HG02884 (cell line): ENCODE results near the gene DNA2.
"Not testable (repeated sequence)": the region's sequence is repeated elsewhere in the genome, so short reads cannot be mapped to it uniquely, and the experiment has no call there.

Experiments used
- ATAC-seq: cut with Tn5 transposase; IDR thresholded peaks from one replicate; pipeline ENCODE4 v1.9.1; 2021; ENCODE audit warnings: mild to moderate bottlenecking, moderate library complexity; ENCODE audit not compliant: unreplicated experiment

Gene DNA2, protein sequence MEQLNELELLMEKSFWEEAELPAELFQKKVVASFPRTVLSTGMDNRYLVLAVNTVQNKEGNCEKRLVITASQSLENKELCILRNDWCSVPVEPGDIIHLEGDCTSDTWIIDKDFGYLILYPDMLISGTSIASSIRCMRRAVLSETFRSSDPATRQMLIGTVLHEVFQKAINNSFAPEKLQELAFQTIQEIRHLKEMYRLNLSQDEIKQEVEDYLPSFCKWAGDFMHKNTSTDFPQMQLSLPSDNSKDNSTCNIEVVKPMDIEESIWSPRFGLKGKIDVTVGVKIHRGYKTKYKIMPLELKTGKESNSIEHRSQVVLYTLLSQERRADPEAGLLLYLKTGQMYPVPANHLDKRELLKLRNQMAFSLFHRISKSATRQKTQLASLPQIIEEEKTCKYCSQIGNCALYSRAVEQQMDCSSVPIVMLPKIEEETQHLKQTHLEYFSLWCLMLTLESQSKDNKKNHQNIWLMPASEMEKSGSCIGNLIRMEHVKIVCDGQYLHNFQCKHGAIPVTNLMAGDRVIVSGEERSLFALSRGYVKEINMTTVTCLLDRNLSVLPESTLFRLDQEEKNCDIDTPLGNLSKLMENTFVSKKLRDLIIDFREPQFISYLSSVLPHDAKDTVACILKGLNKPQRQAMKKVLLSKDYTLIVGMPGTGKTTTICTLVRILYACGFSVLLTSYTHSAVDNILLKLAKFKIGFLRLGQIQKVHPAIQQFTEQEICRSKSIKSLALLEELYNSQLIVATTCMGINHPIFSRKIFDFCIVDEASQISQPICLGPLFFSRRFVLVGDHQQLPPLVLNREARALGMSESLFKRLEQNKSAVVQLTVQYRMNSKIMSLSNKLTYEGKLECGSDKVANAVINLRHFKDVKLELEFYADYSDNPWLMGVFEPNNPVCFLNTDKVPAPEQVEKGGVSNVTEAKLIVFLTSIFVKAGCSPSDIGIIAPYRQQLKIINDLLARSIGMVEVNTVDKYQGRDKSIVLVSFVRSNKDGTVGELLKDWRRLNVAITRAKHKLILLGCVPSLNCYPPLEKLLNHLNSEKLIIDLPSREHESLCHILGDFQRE

DNA sequence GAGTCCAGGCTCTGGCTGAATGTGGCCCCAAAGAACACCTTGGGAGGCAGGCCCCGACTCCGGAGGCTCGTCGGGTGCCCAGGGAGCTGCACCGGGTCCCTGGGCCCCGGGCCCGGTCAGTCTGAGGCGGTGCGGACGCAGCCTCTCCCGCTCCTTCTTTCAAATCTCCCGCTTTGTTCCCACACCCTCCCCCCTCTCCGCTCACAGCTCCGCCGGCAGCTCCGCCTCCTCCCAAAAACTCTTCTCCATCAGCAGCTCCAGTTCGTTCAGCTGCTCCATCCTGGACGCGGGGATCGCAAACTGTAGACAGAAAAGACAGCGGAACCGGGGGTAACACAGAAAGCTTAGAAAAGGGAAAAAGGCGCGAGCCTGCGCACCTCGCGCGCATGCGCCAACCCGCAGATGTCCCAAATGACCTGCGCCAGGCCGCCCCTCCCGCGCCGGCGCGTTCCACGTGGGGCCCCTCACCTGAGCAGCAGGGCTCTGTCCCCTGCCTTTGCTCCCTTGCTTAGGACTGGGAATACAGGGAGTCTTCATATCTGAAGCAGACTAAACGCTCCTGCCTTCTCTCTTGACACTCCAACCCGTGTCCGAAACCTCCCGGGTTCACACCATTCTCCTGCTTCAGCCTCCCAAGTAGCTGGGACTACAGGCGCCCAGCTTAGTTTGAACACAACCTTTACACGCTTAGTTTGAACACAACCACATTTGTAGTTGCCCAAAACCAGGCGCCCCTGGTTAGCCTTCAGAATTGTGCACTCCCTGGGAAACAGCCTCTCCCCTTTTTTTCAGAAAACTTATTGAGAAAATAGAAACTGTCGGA is at the start of gene DNA2:
TSS of gene DNA2 (minus strand) at position 388 of the 823 bp plus-strand sequence. CDS start at position 279, 109 bp downstream.
- peak; percentile 88 for ATAC-seq

DNA sequence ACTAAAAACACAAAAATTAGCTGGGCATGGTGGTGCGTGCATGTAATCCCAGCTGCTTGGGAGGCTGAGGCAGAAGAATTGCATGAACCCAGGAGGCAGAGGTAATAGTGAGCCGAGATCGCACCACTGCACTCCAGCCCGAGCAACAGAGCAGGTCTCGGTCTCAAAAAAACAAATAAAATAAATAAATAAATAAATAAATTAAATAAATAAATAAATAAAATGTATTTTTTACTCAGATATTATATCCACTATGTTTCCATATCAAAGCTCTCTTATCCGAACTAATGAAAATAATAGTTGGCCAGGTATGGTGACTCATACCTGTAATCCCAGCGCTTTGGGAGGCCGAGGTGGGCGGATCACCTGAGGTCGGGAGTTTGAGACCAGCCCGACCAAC is 46.8 kb upstream of the DNA2 start:
- not testable (repeated sequence) for ATAC-seq

DNA sequence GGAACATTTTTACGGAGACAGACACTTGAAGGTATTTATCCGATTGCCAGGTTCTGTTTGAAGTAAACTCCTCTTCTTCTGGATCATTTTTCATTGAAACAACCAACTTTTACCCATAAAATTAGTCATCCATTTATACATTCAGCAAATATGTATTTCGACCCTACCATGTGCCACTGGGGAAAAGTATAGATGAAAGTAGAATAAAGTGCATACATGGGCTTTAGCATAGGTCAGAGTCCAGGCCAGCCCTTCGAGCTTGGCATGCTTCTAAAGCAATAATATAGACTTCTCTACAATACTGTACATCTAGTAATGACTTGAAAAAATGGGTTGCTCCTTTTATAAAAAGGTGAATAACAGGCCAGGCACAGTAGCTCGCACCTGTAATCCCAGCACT is 45.4 kb upstream of the DNA2 start:
- ATAC-seq, result no peak

DNA sequence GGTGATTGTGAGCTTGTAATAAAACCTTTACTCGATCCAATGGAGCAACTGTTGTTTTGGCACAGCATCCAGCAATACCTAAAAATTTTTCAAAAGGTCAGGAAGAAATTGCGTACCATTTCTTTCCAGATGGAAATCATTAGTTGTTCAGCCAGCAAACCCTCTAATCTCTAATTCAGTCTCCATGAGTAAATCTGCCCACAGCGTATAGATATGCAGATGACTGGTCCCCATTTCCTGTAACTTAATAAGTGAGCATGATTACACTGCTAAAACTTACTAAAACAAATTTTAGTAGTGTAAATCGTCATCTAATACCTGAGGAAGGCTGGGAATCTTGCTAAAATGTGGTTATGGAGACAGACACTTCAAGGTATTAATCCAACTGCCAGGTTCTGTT is 45.0 kb upstream of the DNA2 start:
- ATAC-seq, result no peak

DNA sequence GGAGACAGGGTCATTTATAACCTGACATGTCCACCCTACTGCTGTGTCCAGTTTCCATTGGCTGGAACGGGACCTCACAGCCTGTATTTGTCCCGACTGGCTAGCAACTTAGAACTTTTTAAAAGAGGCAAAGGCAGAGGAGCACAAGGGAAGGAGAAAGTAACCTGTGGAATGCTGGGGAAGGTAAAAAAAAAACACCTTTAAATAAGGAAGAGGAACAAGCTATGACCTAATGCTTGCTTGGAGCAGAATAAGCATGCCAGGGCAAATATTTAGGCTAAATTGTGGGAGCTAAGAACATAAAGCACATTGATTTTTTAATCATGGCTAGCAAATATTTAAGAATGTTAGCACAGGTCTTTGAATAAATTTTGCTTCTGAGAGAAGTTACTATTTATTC is 44.4 kb upstream of the DNA2 start:
- not testable (repeated sequence) for ATAC-seq

DNA sequence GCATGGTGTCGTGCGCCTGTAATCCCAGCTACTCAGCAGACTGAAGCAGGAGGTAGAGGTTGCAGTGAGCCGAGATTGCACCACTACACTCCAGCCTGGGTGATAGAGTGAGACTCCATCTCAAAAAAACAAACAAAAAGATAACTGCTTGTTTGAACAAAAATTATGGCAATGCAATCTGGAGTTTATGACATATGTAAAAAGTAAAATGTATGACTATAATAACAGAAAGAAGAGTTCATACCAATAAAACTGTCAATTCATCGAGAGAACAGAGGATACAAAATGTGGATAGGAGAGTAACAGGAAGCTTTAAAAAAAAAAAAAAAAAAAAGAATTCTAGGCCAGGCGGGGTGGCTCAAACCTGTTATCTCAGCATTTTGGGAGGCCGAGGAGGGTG is 36.3 kb upstream of the DNA2 start:
- ATAC-seq, result no peak

DNA sequence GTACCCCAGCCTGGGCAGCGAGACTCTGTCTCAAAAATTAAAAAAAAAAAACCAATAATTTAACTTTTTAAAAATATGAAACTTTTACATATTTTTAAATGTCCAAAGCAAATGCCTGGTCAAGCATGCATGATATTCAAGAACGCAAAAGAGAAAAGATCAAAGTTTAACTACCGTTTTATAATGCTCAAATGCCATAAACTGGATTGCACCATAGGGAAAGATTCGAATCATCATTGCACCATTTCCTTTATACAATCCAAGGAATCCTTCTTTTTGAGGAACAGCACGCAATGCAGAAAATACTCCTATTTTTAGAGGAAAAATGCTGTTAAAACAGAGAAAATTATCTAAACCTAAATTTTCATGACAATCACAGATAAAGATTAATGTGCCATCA is 34.6 kb upstream of the DNA2 start:
- ATAC-seq, result no peak

DNA sequence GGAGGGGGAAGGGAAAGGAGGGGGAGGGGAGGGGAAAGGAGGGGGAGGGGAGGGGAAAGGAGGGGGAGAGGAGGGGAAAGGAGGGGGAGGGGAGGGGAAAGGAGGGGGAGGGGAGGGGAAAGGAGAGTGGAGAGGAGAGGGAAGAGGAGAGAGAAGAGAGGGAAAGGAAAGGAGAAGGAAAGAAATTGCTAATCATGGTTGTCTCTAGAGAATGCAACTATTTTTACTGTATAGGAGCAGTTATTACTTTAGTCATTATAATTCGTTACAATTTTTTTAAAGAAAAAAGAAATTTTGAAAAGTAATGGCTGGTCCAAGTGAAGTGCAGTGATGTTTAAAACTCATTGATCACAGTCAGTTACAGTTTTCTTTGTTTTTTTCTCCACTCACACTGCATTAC is 31.1 kb upstream of the DNA2 start:
- ATAC-seq, result no peak

DNA sequence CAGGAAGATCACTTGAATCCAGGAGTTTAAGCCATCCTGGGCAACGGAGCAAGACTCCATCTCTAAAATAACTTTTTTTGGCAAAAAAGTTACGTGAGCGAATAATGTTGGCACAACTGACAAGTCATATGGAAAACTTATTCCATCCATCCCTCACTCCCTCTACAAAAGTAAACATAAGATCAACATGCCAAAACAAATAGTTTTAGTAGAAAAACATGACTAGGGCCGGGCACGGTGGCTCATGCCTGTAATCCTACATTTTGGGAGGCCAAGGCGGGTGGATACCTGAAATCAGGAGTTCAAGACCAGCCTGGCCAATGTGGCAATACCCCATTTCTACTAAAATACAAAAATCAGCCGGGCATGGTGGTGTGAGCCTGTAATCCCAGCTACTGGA is 29.9 kb upstream of the DNA2 start:
- no peak for ATAC-seq

DNA sequence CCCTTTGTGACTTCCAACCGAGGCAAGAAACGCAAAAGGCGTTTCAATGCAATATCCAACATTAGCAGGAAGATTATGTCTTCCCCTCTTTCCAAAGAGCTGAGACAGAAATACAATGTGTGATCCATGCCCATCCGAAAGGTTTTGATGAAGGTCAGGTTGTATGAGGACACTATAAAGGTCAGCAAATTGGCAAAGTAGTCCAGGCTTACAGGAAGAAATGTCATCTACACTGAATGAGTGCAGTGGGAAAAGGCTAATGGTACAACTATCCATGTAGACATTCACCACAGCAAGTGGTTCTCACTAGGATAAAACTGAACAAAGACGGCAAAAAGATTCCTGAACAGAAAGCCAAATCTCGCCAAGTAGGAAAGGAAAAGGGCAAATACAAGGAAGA is 27.8 kb upstream of the DNA2 start:
- ATAC-seq, result no peak

DNA sequence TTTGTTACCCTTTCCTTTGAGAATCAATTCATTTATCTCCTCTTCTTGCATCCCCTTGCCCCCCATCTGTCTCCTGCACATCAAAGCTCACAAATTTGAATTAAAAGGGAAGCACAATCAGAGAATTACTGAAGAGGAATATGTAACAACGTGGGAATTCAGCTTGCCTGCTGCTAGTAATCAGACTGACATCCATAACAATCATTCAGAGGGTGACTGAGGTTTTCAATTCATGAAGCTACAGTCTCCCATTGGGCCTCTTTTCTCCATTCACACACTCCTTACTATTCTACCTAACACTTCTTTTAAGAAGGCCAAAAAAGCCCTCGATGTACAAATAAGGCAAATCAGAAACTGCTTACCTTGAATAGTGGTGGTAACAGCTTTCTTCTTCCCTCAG is 24.3 kb upstream of the DNA2 start:
- no peak for ATAC-seq

DNA sequence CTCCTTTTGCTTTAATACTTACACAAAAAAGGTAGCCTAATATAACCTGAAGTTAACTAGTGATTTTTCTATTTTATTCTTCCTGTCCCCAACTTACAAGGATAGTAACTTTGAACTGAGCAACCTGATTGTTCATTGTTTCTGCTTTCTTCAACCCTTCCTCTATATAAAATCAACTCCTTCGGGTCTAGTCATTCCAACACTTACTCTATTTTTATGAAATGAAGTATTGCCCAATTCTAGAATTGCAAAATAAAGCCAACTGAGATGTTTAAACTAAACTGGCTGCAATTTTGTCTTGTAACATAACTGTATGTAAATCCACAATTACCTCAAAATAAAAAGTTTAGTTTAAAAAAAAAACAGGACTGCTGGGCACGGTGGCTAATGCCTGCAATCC is 20.3 kb upstream of the DNA2 start:
- ATAC-seq, result no peak

DNA sequence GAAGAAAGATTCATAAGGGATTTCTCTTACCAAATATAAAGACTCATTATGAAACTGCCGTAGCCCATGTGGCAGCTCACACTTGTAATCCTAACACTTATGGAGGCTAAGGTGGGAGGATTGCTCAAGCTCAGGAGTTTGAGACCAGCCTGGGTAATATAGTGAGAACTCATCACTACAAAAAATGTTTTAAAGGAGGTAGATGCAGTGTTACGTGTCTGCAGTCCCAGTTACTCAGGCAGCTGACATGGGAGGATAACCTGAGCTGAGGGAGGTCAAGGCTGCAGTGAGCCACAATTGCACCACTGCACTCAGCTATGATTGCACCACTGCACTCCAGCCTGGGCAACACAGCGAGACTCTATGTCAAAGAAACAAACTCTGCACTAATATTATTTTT is 18.1 kb upstream of the DNA2 start:
- no peak for ATAC-seq

DNA sequence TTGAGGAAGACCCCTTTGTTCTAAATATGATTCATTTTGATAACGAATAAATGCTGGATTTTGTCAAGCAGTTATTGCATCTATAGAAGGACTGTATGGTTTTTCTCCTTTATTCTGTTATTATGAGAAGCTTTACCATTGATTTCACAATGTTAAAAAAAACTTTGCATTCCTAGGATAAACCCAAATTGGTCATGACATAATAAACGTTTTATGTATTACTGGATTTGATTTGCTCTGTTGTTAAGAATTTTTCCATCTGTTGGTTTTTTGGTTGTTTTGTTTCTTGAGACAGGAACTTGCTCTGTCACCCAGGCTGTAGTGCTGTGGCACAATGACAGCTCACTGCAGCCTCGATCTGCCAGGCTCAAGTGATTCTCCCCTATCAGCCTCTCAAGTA is 2.2 kb upstream of the DNA2 start:
- no peak for ATAC-seq

DNA sequence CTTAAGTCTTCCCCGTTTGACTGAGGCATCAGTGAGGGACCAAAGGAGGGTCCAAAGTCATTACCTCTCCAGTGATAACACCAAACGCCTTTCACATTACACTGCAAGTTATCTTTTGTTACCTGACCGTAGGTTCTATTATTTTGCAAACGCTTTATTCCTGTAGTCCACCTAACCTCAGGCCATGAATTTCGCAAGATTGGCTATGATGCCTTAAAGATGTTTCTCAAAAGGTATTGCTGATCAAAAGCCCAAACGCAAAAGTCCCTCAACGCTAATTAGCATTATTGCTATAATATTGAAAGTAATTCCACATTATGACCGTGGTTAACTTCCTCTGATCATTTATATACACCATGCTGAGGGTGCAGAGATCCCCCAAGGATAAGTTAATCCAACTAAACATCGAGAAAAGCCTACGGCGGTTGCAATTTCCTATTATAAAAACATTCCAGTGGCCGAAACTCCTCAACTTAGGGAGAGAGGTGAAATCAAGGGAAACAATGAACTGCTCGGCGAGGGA is 649 bp downstream of the DNA2 start:
- ATAC-seq, result no peak

DNA sequence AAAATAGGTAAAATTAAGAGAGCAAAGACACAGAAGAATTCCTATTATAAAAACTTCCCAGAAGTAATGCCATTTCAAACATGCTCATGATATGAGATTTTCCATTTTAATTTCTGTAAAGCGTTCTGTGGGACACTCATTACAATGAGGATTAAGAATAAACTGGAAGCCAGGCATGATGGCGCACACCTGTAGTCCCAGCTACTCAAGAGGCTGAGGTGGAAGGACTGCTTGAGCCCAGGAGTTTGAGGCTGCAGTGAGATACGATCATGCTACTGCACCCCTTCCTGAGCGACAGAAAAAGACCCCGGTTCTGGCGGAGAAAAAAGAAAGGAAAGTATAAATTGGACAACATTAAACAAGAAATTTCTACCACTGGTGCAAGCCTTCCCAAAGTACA is 1.5 kb downstream of the DNA2 start:
- ATAC-seq, result no peak

DNA sequence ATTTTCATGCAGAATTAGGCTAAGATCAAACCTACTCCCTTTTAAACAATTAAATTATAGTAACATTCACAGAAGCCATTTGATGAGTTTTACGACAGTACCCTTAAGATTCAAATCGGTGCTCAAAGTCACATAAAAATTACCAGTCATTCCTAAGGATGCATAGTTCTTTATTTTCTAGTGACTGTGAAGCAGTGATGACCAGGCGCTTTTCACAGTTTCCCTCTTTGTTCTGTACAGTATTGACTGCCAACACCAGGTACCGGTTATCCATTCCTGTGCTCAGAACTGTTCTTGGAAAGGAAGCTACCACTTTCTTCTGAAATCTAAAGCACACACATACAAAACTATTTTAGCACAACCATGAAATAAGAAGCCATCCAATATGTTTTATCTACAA is 1.9 kb downstream of the DNA2 start:
- ATAC-seq, result no peak

DNA sequence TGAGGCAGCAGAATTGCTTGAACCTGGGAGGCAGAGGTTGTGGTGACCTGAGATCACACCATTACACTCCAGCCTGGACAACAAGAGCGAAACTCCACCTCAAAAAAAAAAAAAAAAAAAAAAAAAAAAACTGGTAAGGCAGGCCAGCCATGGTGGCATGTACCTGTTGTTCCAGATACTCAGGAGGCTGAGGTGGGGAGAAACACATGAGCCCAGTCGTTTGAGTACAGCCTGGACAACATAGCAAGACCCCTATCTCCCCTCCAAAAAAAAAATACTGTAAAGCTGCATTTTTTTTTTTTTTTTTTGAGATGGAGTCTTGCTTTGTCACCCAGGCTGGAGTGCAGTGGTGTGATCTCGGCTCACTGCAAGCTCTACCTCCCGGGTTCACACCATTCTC is 7.0 kb downstream of the DNA2 start:
- not testable (repeated sequence) for ATAC-seq

DNA sequence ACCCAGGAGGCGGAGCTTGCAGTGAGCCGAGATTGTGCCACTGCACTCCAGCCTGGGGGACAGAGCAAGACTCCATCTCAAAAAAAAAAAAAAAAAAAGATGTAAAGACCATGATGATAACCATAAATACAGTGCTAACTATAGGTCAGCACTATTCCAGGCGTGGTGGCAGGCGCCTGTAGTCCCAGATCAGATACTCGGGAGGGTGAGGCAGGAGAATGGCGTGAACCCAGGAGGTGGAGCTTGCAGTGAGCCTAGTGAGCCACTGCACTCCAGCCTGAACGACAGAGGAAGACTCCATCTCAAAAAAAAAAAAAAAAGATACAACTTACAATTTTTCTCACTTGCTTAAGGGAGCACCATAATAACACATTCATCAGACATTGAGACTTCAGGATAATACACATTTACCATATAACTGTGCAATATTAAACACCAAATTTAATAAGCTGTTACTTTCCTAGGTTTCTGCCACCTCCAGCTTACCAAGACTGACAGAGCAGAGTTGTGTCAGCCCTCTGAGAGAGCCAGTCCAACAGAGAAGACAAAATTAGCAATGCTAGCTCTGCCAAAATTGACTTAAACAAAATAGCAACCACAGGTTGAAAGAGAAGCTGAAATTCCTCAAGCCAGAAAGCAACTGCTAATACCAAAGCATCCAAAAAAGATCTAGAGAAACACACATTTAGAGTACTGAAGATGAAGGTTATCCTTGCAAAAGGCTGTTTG is 8.2 kb downstream of the DNA2 start:
- no peak for ATAC-seq

DNA sequence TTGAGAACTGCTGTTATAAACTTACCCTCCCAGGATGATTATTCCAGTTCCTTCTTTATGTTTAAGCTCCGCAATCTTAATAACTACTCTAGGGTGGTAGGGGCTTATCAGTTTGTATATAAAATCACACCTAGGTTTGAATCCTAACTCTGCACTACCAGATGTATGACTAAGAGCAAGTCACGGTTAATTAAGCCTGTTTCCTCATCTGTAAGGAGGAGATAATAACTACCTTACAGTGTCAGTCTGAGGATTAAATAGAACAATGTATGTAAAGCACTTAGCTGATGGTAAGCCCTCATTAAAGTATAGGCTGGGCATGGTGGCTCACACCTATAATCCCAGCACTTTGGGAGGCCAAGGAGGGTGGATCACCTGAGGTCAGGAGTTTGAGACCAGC is 9.2 kb downstream of the DNA2 start:
- no peak for ATAC-seq
